Ovary (tissue), 3 donors: ENCODE data around the gene SRP68.

ENCODE experiments used
- CTCF ChIP-seq, 3 donors: fragments of 450-650 bp in 2 of 3; fragments of 200-600 bp in 1 of 3; IDR thresholded peaks; one replicate each; pipeline versions ENCODE4 v1.5.1 to v1.8.0; 2016 to 2022; ENCODE audit warnings: antibody characterized with exemption in 3 of 3, mild to moderate bottlenecking in 1 of 3
- EP300 ChIP-seq: sonication (generic); formaldehyde crosslinking; IDR thresholded peaks from one replicate; pipeline ENCODE4 v1.6.1; 2017; ENCODE audit warnings: antibody characterized with exemption
- donor health status: DM: no; HTN: no; CAD: no.

- TF ChIP-seq EP300 = no peak
- no peak for TF ChIP-seq CTCF (IDR thresholded peaks at IDR 0.05)
Measured at GRCh38 chr17:76085731-76086366, 13.5 kb upstream of the SRP68 start.
